GM12892 (cell line): Measurements from ENCODE around the gene SLC25A6.

Experiments
- POLR2A ChIP-seq: IDR thresholded peaks from 2 replicates; pipeline ENCODE4 v1.6.1; 2011; ENCODE audit warnings: low read depth, low read length, control low read depth
- POLR2AphosphoS5 ChIP-seq: IDR thresholded peaks from 2 replicates; pipeline ENCODE4 v1.6.1; 2011; ENCODE audit warnings: low read depth, low read length, control low read depth
- TAF1 ChIP-seq: IDR thresholded peaks from 2 replicates; pipeline ENCODE4 v1.6.1; 2011; ENCODE audit warnings: low read depth, mild to moderate bottlenecking, control low read depth, low read length, borderline replicate concordance

- TF ChIP-seq POLR2A (no peak), POLR2AphosphoS5 (no peak), TAF1 (no peak)
Observed at GRCh38 chrX:1412551-1413161, 20.7 kb upstream of the SLC25A6 start.
